ENCODE measurements around the gene HTT. TPM values are rescaled to one million over a fixed set of nuclear protein-coding genes. Genes with fewer than 3 reads are reported as not detected.

HTT gene
- total RNA-seq, 1 donor from 2014 or later: 73.6 TPM

- Mint-ChIP-seq H3K36me3 (no peaks in the 10 kb centered on the region), H3K9me3 (no peaks in the 10 kb centered on the region), H3K4me3 (no peak overlapping the region), H3K27me3 (ENCODE audit: low read depth) (no peaks in the 10 kb centered on the region), H3K27ac (no peak overlapping the region), H3K4me1 (peaks cover 13% of the 10 kb centered on the region)
- no peak for TF ChIP-seq CTCF (IDR thresholded peaks at IDR 0.05; ENCODE audit: unreplicated experiment)
- DNase-seq (ENCODE audit: low spot score in 2 of 2, unreplicated experiment in 2 of 2): no peak
Observed at GRCh38 chr4:3247399-3248177, 173.1 kb downstream of the HTT start.

- H3K4me3 Mint-ChIP-seq: no peak overlapping the region
- H3K4me1 Mint-ChIP-seq: peaks cover 13% of the 10 kb centered on the region
- no peak for DNase-seq (ENCODE audit: low spot score in 2 of 2, unreplicated experiment in 2 of 2)
- H3K9me3 Mint-ChIP-seq: no peaks in the 10 kb centered on the region
- H3K36me3 Mint-ChIP-seq: no peaks in the 10 kb centered on the region
- peak overlapping the region; percentile 61 for H3K27ac Mint-ChIP-seq
- no peak for TF ChIP-seq CTCF (IDR thresholded peaks at IDR 0.05; ENCODE audit: unreplicated experiment)
- H3K27me3 Mint-ChIP-seq (ENCODE audit: low read depth): no peaks in the 10 kb centered on the region
Observed at GRCh38 chr4:3248178-3248480, 173.6 kb downstream of the HTT start.

GRCh38 chr4:3248811-3249661 is 174.6 kb downstream of the HTT start, which contains the start of gene MSANTD1:
Gene MSANTD1 (plus strand): TSS chr4:3249159. CDS start chr4:3249223, 64 bp downstream.
- peaks cover 13% of the 10 kb centered on the region for H3K4me1 Mint-ChIP-seq
- peak within 1 kb of the TSS; percentile 61 for H3K27ac Mint-ChIP-seq
- no peak for TF ChIP-seq CTCF (IDR thresholded peaks at IDR 0.05; ENCODE audit: unreplicated experiment)
- H3K27me3 Mint-ChIP-seq (ENCODE audit: low read depth): no peaks in the 10 kb centered on the region
- DNase-seq (ENCODE audit: low spot score in 2 of 2, unreplicated experiment in 2 of 2): no peak
- no peak within 1 kb of the TSS for H3K4me3 Mint-ChIP-seq
- H3K9me3 Mint-ChIP-seq: no peaks in the 10 kb centered on the region
- H3K36me3 Mint-ChIP-seq: no peaks in the 10 kb centered on the region

- no peak for TF ChIP-seq CTCF (IDR thresholded peaks at IDR 0.05; ENCODE audit: unreplicated experiment)
- H3K4me3 Mint-ChIP-seq: no peak overlapping the region
- DNase-seq (ENCODE audit: low spot score in 2 of 2, unreplicated experiment in 2 of 2): no peak
- no peaks in the 10 kb centered on the region for H3K9me3 Mint-ChIP-seq
- H3K27ac Mint-ChIP-seq: peak overlapping the region; percentile 87
- peaks cover 13% of the 10 kb centered on the region for H3K4me1 Mint-ChIP-seq
- H3K27me3 Mint-ChIP-seq (ENCODE audit: low read depth): no peaks in the 10 kb centered on the region
- no peaks in the 10 kb centered on the region for H3K36me3 Mint-ChIP-seq
Observed at GRCh38 chr4:3249711-3250437, 175.4 kb downstream of the HTT start.

- Mint-ChIP-seq H3K9me3 (no peaks in the 10 kb centered on the region), H3K4me1 (peaks cover 13% of the 10 kb centered on the region), H3K36me3 (no peaks in the 10 kb centered on the region), H3K4me3 (no peak overlapping the region), H3K27me3 (ENCODE audit: low read depth) (no peaks in the 10 kb centered on the region), H3K27ac (peak overlapping the region; percentile 87)
- no peak for DNase-seq (ENCODE audit: low spot score in 2 of 2, unreplicated experiment in 2 of 2)
- TF ChIP-seq CTCF (IDR thresholded peaks at IDR 0.05; ENCODE audit: unreplicated experiment): no peak
Observed at GRCh38 chr4:3250438-3250955, 176.0 kb downstream of the HTT start.

Measured in mesothelial cell of epicardium (in vitro differentiated cells).